Heart right ventricle (tissue), 16 donors: ENCODE measurements around the gene CHPF2. TPM values are rescaled to one million over a fixed set of nuclear protein-coding genes. Genes with fewer than 3 reads are reported as not detected.
A peak's percentile ranks its signal among the peaks of the same experiment; 100 is the strongest.

Experiments used
- ATAC-seq, 8 donors: fragments of 200-7000 bp; cut with Tn5 transposase; one replicate each; pipeline ENCODE4 v1.9.1; 2020; ENCODE audit warnings: mild to moderate bottlenecking in 8 of 8, moderate library complexity in 8 of 8, moderate number of reproducible peaks in 1 of 8
- DNase-seq, 2 donors: peaks; one replicate each; pipeline ENCODE4 v3.0.0-alpha.2; 2020
- H3K27ac ChIP-seq, 10 donors: fragments of 200-600 bp; sonication (generic) in 2 of 10; one replicate each; pipeline versions ENCODE4 v1.5.0 to v1.8.0; 2020 to 2022; ENCODE audit warnings: mild to moderate bottlenecking in 3 of 10
- H3K27me3 ChIP-seq, 7 donors: fragments of 200-600 bp; one replicate each; pipeline ENCODE4 v1.8.0; 2021 to 2022; ENCODE audit warnings: mild to moderate bottlenecking in 2 of 7
- H3K36me3 ChIP-seq, 9 donors: fragments of 200-600 bp; sonication (generic) in 1 of 9; one replicate each; pipeline versions ENCODE4 v1.5.0 to v1.8.0; 2020 to 2022; ENCODE audit warnings: mild to moderate bottlenecking in 2 of 9
- H3K4me1 ChIP-seq, 9 donors: fragments of 200-600 bp; sonication (generic) in 1 of 9; one replicate each; pipeline versions ENCODE4 v1.5.0 to v1.8.0; 2020 to 2022; ENCODE audit warnings: mild to moderate bottlenecking in 4 of 9
- H3K4me3 ChIP-seq, 10 donors: fragments of 200-600 bp; sonication (generic) in 2 of 10; one replicate each; pipeline versions ENCODE4 v1.5.0 to v1.8.0; 2020 to 2022; ENCODE audit warnings: mild to moderate bottlenecking in 7 of 10, moderate library complexity in 2 of 10
- H3K9me3 ChIP-seq, 11 donors: fragments of 200-600 bp in 10 of 11; sonication (generic) in 2 of 11; one replicate each; pipeline versions ENCODE4 v1.5.0 to v1.8.0; 2013 to 2022; ENCODE audit warnings: mild to moderate bottlenecking in 2 of 11, control low read depth in 1 of 11, moderate library complexity in 1 of 11
- CTCF ChIP-seq, 9 donors: fragments of 200-600 bp; sonication (generic) in 2 of 9; IDR thresholded peaks; one replicate each; pipeline versions ENCODE4 v1.5.0 to v1.8.0; 2021 to 2022; ENCODE audit warnings: antibody characterized with exemption in 9 of 9, mild to moderate bottlenecking in 5 of 9, moderate library complexity in 1 of 9
- WGBS, 2 donors: extraction: QIAGEN DNeasy Blood & Tissue Kit; methylation state at CpG; one replicate each; pipeline ENCODE4 v1.1.7; 2013; ENCODE audit warnings: inconsistent platforms in 1 of 2; 5-methylcytosine and 5-hydroxymethylcytosine counted together
- intact Hi-C, 10 donors: fragments of 100-400 bp; cut with DNase I; formaldehyde crosslinking; loops; one replicate each; pipeline versions ENCODE4 v1.11.1 to v1.14.2; 2022
- polyA plus RNA-seq, 2 donors: library from polyadenylated mRNA; stranded (reverse); fragments of 200-250 nt; gene quantifications; one replicate each; pipeline ENCODE4 v1.2.3, GENCODE V29; 2013
- total RNA-seq, 10 donors: library from RNA; stranded (reverse); fragmentation: NEBNext Ultra II Directional in 3 of 10; extraction: Animal tissue kit (Norgen Biotek cat#: 25700) in 3 of 10; gene quantifications; one replicate each; pipeline versions ENCODE4 v1.2.1 to v1.2.4, GENCODE V29; 2021 to 2023
- donor health status: Arrhythmogenic right ventricular cardiomyopathy.
- donor health status: ischemic (EF 13 %, LVEDD 7.1; RV severe dilation, severe dysfunction).
- donor health status: healthy with polysubstance abuse.
- donor health status: DM: no; HTN: yes; CAD: no.
- donor health status: DM: no; HTN: no; CAD: no.
- donor health status: ischemic (EF 25% LVEDD 6.9; RV normal size, moderate dysfunction).
- donor health status: ischemic (EF 25% LVEDD 5.7; RV mildly dilated, moderate dysfunction).
- donor health status: healthy.
- donor health status: DM: yes; HTN: yes; CAD: no.
- donor health status: Ischemic cardiomyopathy.
- donor health status: ischemic (EF 35%, LVEDD 5.7; RV mildly dilated, moderate dysfunction).
- donor health status: nonischemic (EF 11% LVEDD 7.7; RV severe dilation, severe dysfunction).
- donor health status: DM: yes; HTN: yes; CAD: no.
- donor health status: PGD.
- donor health status: ischemic (EF 29% LVEDD 5.4; RV normal size, mild dysfunction).
- donor health status: nonischemic (EF 23%, LVEDD 6.1; RV moderate dilation, normal function).

CHPF2 gene
- total and polyA plus RNA-seq, 12 donors: 12.1 to 22.4 (median 18.5) TPM

GRCh38 chr7:151226560-151226874 lies 5.8 kb upstream of the CHPF2 start:
- 0% methylated on average over 15 of the region's 15 CpGs for WGBS, 2 donors

GRCh38 chr7:151226875-151227782 lies 5.2 kb upstream of the CHPF2 start, which contains the start of gene ABCF2:
ABCF2 (minus strand) TSS chr7:151227205; CDS start chr7:151226458, 747 bp downstream.
- no peaks in the 10 kb centered on the region for H3K9me3 ChIP-seq
- intact Hi-C loops: loop anchor here in 2 of 10 donors (5.0 kb wide), 1 partner anchor 105 kb away; no protein-coding TSS in a partner anchor
- peak in 1 of 9 donors; percentile 7 for TF ChIP-seq CTCF (IDR thresholded peaks at IDR 0.05)
- ATAC-seq: peak; percentile 99 to 100 (median 99)
- peak; percentile 99 for DNase-seq
- WGBS, 2 donors: 0 to 1% methylated on average over 68 of the region's 68 CpGs
- peaks cover 9 to 37% (median 27%) of the 10 kb centered on the region in 9 donors for H3K4me1 ChIP-seq
- H3K27me3 ChIP-seq: no peaks in the 10 kb centered on the region
- peak within 1 kb of the TSS in 9 of 10 donors; percentile 70 to 91 (median 81) for H3K27ac ChIP-seq
- H3K4me3 ChIP-seq: peak within 1 kb of the TSS; percentile 65 to 94 (median 88)
- peaks cover 0 to 35% (median 27%) of the 10 kb centered on the region in 9 donors for H3K36me3 ChIP-seq

More at GRCh38 chr7:151226560-151226874, 5.8 kb upstream of the CHPF2 start:
- Histone ChIP-seq H3K27me3 (no peaks in the 10 kb centered on the region), H3K4me3 (peak overlapping the region; percentile 65 to 94 (median 88)), H3K4me1 (peaks cover 8 to 31% (median 25%) of the 10 kb centered on the region in 9 donors), H3K27ac (peak overlapping the region in 9 of 10 donors; percentile 63 to 91 (median 81)), H3K36me3 (peaks cover 0 to 41% (median 33%) of the 10 kb centered on the region in 9 donors), H3K9me3 (no peaks in the 10 kb centered on the region)
- TF ChIP-seq CTCF (IDR thresholded peaks at IDR 0.05): no peak
- ATAC-seq: peak in 5 of 8 donors; percentile 0 to 12 (median 3)
- intact Hi-C loops: loop anchor here in 2 of 10 donors (5.0 kb wide), 1 partner anchor 104 kb away; no protein-coding TSS in a partner anchor
- no peak for DNase-seq

- Histone ChIP-seq H3K36me3 (peaks cover 0 to 23% (median 16%) of the 10 kb centered on the region in 9 donors), H3K9me3 (no peaks in the 10 kb centered on the region), H3K27ac (peak overlapping the region in 9 of 10 donors; percentile 70 to 91 (median 81)), H3K4me1 (peaks cover 13 to 41% (median 32%) of the 10 kb centered on the region in 9 donors), H3K4me3 (peak overlapping the region in 9 of 10 donors; percentile 65 to 94 (median 88)), H3K27me3 (no peaks in the 10 kb centered on the region)
- ATAC-seq: no peak
- WGBS, 2 donors: 72% methylated on average over 10 of the region's 10 CpGs
- intact Hi-C loops: loop anchor here in 2 of 10 donors (5.0 kb wide), 1 partner anchor 106 kb away; no protein-coding TSS in a partner anchor
- no peak for DNase-seq
- no peak for TF ChIP-seq CTCF (IDR thresholded peaks at IDR 0.05)
Measured at GRCh38 chr7:151228024-151228866, 4.0 kb upstream of the CHPF2 start.
